HG03342 (cell line): Measurements from ENCODE around the gene PRDM10.
A peak's percentile ranks its signal among the peaks of the same experiment; 100 is the strongest.
"Not testable (repeated sequence)": the region's sequence is repeated elsewhere in the genome, so short reads cannot be mapped to it uniquely, and the experiment has no call there.

ENCODE experiments used
- ATAC-seq: cut with Tn5 transposase; IDR thresholded peaks from one replicate; pipeline ENCODE4 v1.9.1; 2021; ENCODE audit warnings: mild to moderate bottlenecking, moderate library complexity; ENCODE audit not compliant: unreplicated experiment

Gene PRDM10

GRCh38 chr11:129905402-129905801 lies 97.2 kb downstream of the PRDM10 start:
- no peak for ATAC-seq

DNA sequence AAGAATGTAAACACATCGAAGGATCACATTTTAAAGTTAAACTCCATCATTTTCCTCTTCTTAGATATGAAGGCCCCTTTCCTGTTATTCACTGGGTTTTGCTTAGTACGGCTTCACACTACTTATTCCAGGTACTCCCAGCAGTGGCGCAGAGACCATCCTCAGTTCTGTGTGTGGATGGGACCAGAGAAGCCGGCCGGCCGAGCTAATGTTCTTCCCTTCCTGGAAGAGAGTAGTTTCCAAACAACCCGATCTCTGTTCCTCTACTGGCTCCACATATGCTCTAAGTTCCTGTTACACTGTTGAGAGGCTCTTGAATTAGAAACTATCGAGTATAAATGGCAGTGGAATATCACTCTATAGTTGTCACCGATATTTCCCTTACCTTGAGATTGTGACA lies 106.6 kb downstream of the PRDM10 start:
- ATAC-seq = no peak

DNA sequence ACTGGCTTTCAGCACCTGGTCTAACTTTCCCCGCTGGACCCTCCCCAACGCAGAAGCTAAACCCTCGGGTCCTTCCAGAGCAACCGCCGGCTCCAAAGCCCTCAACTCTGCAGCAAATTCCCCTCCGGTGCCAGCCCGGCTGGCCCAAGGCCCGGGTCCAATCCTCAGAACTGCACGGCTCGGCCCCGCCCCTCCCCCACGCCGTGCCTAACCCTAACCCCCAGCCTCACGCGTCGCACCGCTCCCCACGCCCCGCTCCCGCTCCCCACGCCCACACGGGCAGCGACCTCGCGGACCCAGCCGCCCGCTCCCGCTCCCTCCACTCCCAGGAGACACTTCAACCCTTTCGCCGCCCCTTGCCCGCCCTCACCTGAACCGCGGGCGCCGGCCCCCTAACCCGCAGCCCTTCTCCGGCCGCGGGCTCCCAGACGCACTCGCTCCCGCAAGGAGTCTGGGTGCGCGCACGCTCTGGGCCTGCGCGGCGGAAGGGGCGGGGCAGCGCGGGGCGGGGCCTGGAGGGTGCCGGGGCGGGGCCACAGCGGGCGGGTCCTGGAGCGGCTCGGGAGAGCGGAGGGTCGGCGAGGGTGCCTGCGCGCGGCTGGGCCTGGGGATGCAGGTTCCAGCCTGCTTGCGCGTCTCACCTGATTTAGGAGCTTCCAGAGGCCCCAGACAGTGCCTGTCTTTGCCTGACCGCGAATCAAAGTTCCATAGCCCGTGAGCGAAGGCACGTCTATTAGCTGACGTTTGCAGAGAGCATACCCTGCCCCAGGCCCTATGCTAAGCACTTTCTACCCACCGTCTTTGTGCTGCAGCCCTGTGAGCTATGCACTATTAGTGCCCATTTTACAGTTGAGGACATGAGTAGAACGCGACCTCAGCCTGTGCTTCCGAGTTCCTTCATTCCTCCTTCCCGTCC lies 107.3 kb downstream of the PRDM10 start, which contains the start of gene NFRKB:
TSS of gene NFRKB (minus strand) at position 453 of the 916 bp plus-strand sequence. CDS start 2,729 bp downstream, outside the sequence.
- peak; percentile 94 for ATAC-seq

DNA sequence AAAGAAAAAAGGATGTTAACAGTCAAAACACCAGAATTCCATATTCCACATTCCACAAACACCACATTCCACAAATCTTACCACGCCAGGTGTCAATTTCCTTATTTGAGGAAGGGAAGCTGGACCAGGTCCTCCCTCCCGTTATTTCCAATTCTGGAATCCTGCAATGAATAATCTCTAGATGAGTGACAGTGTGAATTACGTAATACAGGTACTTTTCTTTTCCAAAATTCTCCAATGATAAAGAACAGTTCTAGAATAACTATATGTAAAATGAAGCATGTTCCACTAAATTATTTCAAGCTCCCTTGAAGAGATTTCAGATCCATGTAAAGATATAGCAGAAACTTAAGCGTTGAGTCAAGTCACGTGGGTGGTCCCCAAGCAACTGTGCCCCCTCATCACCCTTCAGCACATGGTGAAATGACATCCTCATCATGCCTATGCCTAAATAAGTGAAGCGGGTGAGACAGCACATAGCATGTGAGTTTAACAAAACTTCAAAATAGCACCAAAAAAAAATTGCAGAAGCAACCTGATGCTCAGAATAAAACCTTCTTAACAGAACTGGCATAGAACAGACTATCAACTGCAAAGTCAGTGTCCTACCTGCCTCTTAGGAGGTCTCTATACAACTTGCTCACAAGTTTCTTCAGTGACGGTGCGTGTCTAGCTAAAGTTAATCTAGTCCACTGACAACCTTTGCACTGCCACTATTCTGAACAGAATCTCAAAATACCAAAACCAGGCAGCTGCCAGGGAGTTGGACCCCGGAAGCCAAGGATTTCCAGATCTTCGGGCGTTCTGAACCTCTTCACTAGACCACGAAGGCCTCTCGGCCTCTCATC lies 108.1 kb downstream of the PRDM10 start:
- ATAC-seq = peak; percentile 16

DNA sequence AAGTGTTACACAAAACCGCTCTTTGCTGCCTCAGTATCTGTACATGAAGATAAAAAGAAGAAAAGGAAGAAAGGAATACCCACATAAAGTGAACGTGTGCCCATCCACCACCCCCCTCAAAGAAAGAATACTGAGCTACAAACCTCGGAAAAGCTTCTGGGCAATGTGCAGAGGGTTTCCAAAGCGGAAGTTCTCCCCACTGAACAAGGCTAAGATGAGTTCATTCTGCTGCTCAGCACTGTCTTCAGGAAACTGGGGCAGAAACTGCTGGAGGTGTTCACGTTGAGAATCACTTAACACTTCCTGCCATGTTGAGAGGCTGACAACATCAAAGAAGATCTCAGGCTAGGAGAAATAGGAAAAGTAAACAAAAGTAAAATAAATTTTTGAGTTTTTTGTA lies 114.2 kb downstream of the PRDM10 start:
- no peak for ATAC-seq

- ATAC-seq = no peak
Observed at GRCh38 chr11:129885381-129885780, 117.3 kb downstream of the PRDM10 start.

GRCh38 chr11:129884581-129884980 lies 118.1 kb downstream of the PRDM10 start:
- ATAC-seq = no peak

DNA sequence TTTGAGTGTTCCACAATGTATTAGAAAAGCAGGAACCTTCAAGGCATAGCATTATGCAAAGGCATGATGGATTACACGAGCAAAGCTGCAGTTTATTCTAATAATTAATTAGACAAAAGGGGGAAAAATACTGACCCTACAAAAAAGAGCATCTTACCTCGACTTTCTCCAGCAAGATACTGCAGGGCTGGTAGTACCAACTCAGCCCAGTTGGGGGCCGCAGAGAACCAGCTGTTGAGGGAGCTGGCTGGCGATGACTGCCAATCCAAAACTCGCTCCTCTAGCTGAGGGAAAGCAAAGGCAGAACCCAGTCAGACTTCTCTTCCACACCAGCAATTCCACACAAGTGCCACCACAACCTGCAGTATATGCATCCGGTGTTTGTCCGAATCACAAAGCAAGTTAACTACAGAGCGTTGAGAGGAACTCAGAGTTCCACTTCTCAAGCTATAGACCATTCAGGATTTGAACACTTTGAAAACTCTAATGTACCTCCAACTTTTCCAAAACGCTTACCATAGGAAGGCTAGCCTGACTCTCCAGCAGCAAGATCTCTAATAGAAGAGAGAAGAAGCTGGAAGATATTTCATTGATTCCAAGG lies 121.0 kb downstream of the PRDM10 start:
- peak; percentile 78 for ATAC-seq

- ATAC-seq = no peak
Observed at GRCh38 chr11:129880311-129880710, 122.3 kb downstream of the PRDM10 start.

- ATAC-seq = no peak
Observed at GRCh38 chr11:129871914-129872313, 130.7 kb downstream of the PRDM10 start.

DNA sequence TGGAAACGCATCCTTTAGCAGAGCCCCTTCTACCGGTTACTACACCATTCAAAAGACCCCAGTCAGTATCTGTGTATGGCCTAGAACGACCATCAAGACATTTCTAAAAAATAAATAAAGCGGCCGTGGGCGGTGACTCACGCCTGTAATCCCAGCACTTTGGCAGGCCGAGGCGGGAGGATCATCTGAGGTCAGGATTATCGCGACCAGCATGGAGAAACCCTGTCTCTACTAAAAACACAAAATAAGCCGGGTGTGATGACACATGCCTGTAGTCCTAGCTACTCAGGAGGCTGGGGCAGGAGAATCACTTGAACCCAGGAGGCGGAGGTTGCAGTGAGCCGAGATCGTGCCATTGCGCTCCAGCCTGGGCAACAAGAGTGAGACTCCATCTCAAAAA lies 134.0 kb downstream of the PRDM10 start:
- not testable (repeated sequence) for ATAC-seq

DNA sequence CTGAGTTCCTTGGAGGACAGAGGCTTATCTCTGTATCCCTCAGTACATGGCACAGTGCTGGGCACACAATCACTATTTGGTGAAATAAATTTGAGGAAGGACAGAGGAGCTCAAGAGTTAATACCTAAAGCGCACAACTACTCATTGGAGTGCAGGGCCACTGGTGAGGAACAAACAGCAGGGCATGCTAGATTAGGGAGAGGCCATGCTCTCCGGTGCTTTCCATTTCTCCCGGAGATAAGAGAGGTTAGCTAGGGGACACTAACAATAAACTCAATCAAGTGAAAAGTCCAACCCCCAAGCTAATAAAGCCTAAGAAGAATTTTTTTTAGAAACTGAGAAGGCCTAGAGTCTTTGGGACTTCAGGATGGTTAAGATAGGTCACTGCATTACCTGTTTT lies 136.3 kb downstream of the PRDM10 start:
- no peak for ATAC-seq

DNA sequence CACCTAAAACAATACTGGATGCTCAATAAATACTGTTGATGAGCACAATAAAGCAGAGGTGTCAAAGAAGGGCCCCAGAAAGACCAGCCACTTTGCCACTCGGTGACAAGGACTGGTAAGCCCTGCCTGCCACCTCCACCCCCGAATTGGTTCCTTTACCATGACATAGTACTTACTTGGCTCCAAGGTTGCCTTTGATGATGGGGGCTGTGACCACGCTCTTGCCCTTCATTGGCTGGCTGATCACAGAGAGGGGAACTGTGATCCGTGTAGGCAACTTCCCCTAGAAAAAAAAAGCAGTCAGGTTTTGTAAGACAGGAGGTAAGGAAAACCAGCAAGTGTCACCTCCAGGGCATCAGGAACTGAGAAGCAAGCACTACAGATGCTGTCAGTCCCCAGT lies 136.9 kb downstream of the PRDM10 start:
- no peak for ATAC-seq

DNA sequence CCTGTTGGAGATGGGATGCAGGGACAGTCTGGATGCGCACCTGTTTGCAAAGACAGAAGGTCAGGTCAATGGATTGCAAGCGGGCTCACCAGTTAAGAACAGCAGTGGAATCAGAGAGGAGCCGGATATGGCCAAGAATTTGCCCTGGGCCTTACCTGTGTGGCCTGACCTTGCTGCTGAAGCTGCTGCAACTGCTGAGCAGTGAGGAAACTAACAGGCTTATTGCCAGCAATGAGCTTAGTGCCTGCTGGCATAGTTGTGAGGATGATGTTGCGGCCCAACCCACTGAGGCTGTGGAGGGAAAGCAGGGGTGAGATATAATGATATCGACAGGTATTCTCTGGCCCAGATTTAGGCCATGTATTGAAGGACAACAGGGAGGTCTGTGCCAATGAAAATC lies 137.8 kb downstream of the PRDM10 start:
- ATAC-seq = no peak

- no peak for ATAC-seq
Observed at GRCh38 chr11:129861702-129862522, 140.7 kb downstream of the PRDM10 start.

DNA sequence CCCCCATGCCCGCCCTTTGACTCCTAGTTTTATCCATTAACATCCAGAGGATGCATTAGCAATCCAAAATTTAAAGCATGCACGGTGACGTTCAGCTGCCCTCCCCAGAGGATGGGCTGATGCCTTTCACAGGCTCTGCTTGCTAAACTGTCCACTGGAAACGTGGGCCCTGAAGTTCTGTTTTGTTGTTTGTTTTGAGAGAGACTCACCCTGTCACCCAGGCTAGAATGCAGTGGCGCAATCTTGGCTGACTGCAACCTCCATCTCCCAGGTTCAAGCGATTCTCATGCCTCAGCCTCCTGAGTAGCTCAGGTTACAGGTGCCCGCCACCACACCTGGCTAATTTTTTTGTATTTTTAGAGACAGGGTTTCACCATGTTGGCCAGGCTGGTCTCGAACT lies 146.6 kb downstream of the PRDM10 start:
- ATAC-seq = no peak

- no peak for ATAC-seq
Observed at GRCh38 chr11:129855086-129855485, 147.5 kb downstream of the PRDM10 start.

DNA sequence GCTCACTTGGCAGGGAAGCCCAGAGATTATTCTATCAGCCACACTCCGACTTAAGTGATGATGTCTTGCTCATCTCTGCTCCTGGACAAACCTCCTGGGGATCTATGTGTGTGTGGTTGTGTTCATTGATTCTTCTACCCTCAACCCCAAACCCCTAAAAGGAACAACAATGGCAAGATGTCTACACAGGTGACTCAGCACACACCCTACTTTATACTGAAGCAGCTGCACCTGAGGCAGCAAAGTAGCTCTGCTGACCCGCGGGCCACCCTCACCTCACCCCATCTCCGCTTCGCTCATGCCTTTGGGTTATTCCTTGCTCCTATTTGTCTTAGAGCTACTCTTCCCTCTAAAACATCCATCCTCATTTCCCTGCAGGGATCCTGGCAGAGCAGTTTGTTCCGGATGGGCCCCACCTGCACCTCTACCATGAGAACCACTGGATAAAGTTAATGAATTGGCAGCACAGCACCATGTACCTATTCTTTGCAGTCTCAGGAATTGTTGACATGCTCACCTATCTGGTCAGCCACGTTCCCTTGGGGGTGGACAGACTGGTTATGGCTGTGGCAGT lies 148.3 kb downstream of the PRDM10 start:
- ATAC-seq = no peak

DNA sequence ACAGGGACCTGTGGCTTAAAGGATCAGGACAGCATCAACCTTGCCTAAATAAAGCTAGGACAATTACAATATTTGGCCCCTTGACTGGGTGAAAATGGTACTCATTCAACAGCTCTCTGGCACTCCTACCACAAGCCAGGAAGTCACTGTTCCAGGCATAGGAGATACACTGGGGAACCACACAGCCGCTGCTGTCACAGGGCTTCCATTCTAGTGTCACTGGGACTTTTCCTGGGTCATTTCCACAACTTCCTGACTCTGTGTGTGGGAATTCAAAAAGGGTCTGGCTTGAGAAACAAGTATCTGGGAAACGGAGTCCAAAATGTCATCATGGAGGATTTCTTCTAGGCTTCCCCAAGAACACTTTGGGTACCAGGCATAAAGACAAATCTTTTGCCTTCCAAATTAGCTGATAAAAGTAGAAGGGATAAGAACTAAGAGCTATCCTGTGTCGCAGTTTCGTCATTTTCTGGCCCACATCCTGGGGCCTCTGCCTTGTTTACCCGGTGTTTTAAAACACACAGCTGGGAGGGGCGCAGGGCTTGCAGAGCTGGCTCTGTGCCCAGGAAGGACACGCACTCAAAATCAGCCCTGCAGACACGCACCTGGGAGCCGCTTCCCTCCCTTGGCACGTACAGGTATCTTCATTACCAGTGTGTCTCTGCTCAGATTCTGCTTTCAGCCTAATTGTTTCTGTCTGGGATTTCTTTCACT lies 149.0 kb downstream of the PRDM10 start:
- ATAC-seq = no peak
